Testis (tissue), 3 donors: ENCODE measurements around the gene KCNG2. TPM values are rescaled to one million over a fixed set of nuclear protein-coding genes. Genes with fewer than 3 reads are reported as not detected.

ENCODE experiments used
- DNase-seq: peaks from one replicate; pipeline ENCODE4 v3.0.0-alpha.2; 2019
- H3K27ac ChIP-seq, 2 donors: fragments of 200-600 bp; sonication (generic); one replicate each; pipeline ENCODE4 v1.5.1; 2019
- H3K27me3 ChIP-seq: fragments of 200-600 bp; sonication (generic); one replicate; pipeline ENCODE4 v1.5.1; 2019
- H3K36me3 ChIP-seq: fragments of 200-600 bp; sonication (generic); one replicate; pipeline ENCODE4 v1.5.1; 2017; ENCODE audit warnings: low read depth; ENCODE audit errors: missing control alignments
- H3K4me1 ChIP-seq: fragments of 200-600 bp; sonication (generic); one replicate; pipeline ENCODE4 v1.5.1; 2019
- H3K4me3 ChIP-seq, 2 donors: fragments of 200-600 bp; sonication (generic); one replicate each; pipeline ENCODE4 v1.5.1; 2017 to 2019
- H3K9me3 ChIP-seq: fragments of 200-600 bp; sonication (generic); one replicate; pipeline ENCODE4 v1.5.1; 2017
- CTCF ChIP-seq, 3 experiments: fragments of 450-650 bp in 2 of 3; fragments of 200-600 bp in 1 of 3; sonication (generic) in 1 of 3; IDR thresholded peaks; one replicate each; pipeline ENCODE4 v1.5.1; 2016 to 2019; ENCODE audit warnings: antibody characterized with exemption in 3 of 3, mild to moderate bottlenecking in 2 of 3, moderate library complexity in 1 of 3
- POLR2A ChIP-seq: fragments of 450-650 bp; IDR thresholded peaks from one replicate; pipeline ENCODE4 v1.6.1; 2017; ENCODE audit warnings: antibody characterized with exemption, mild to moderate bottlenecking, moderate library complexity
- WGBS, 2 donors: methylation state at CpG; one replicate each; pipeline ENCODE4 v1.1.5; 2018; 5-methylcytosine and 5-hydroxymethylcytosine counted together
- intact Hi-C: fragments of 100-400 bp; cut with DNase I; formaldehyde crosslinking; loops from one replicate; pipeline ENCODE4 v1.15.1; 2023; ENCODE audit warnings: low total_unique reads
- polyA plus RNA-seq: library from polyadenylated mRNA; stranded (reverse); fragments of 350-450 nt; fragmentation: Illumina TruSeq; extraction: RNeasy Lipid Tissue Mini Kit (QIAGEN cat#74804); gene quantifications from one replicate; pipeline ENCODE4 v1.2.3, GENCODE V29; 2014; ENCODE audit warnings: low read depth, low replicate concordance; ENCODE audit not compliant: insufficient read depth
- total RNA-seq, 2 donors: library from RNA; depleted of rRNA; stranded (reverse); fragments of >200 nt; gene quantifications; one replicate each; pipeline ENCODE4 v1.2.3, GENCODE V29; 2016

Gene KCNG2
- total and polyA plus RNA-seq, 3 donors from 2014 or later: 0.50 to 7.6 (median 7.2) TPM

- no peaks in the 10 kb centered on the region for H3K36me3 ChIP-seq
- TF ChIP-seq CTCF (IDR thresholded peaks at IDR 0.05) (no peak), POLR2A (no peak)
- WGBS, 2 donors: 58 to 79% methylated on average over 1 of the region's 1 CpG
These were observed 108.3 kb downstream of the KCNG2 start for GRCh38 chr18:79905993-79906392.

GRCh38 chr18:79906706-79907105 is 109.0 kb downstream of the KCNG2 start:
- no peaks in the 10 kb centered on the region for H3K36me3 ChIP-seq
- H3K4me1 ChIP-seq: peaks cover 7% of the 10 kb centered on the region
- no peaks in the 10 kb centered on the region for H3K9me3 ChIP-seq
- WGBS, 2 donors: 98 to 100% methylated on average over 2 of the region's 2 CpGs
- H3K4me3 ChIP-seq: no peak overlapping the region
- no peak for DNase-seq
- no peaks in the 10 kb centered on the region for H3K27me3 ChIP-seq
- intact Hi-C loops: no loop called here
- H3K27ac ChIP-seq: no peak overlapping the region
- no peak for TF ChIP-seq CTCF (IDR thresholded peaks at IDR 0.05)
- TF ChIP-seq POLR2A: no peak

More at GRCh38 chr18:79905993-79906392, 108.3 kb downstream of the KCNG2 start:
- peaks cover 7% of the 10 kb centered on the region for H3K4me1 ChIP-seq
- intact Hi-C loops: no loop called here
- no peaks in the 10 kb centered on the region for H3K9me3 ChIP-seq
- H3K27ac ChIP-seq: no peak overlapping the region
- no peak for DNase-seq
- no peaks in the 10 kb centered on the region for H3K27me3 ChIP-seq
- no peak overlapping the region for H3K4me3 ChIP-seq

GRCh38 chr18:79910563-79911343 is 113.0 kb downstream of the KCNG2 start:
- TF ChIP-seq POLR2A (no peak), CTCF (IDR thresholded peaks at IDR 0.05) (no peak)
- H3K27me3 ChIP-seq: no peaks in the 10 kb centered on the region

GRCh38 chr18:79911344-79912270 is 113.9 kb downstream of the KCNG2 start:
- WGBS, 2 donors: 86 to 87% methylated on average over 14 to 29 of the region's 29 CpGs
- Histone ChIP-seq H3K36me3 (no peaks in the 10 kb centered on the region), H3K9me3 (no peaks in the 10 kb centered on the region), H3K4me3 (no peak overlapping the region), H3K27me3 (no peaks in the 10 kb centered on the region), H3K27ac (no peak overlapping the region), H3K4me1 (no peaks in the 10 kb centered on the region)
- intact Hi-C loops: no loop called here
- peak; percentile 9 for DNase-seq
- TF ChIP-seq POLR2A: no peak
- no peak for TF ChIP-seq CTCF (IDR thresholded peaks at IDR 0.05)

More at GRCh38 chr18:79910563-79911343, 113.0 kb downstream of the KCNG2 start:
- Histone ChIP-seq H3K27ac (no peak overlapping the region), H3K4me3 (no peak overlapping the region), H3K9me3 (no peaks in the 10 kb centered on the region), H3K36me3 (no peaks in the 10 kb centered on the region), H3K4me1 (no peaks in the 10 kb centered on the region)
- no peak for DNase-seq
- intact Hi-C loops: no loop called here
- 84 to 88% methylated on average over 11 to 16 of the region's 16 CpGs for WGBS, 2 donors
